HG03064 (cell line): ENCODE data around the gene ZNF343.
"Not testable (repeated sequence)": the region's sequence is repeated elsewhere in the genome, so short reads cannot be mapped to it uniquely, and the experiment has no call there.

Experiments
- ATAC-seq: cut with Tn5 transposase; IDR thresholded peaks from one replicate; pipeline ENCODE4 v1.9.1; 2021; ENCODE audit warnings: low read depth; ENCODE audit not compliant: unreplicated experiment

The ZNF343 gene

GRCh38 chr20:2521369-2522305 lies 12.9 kb upstream of the ZNF343 start:
- ATAC-seq = no peak

DNA sequence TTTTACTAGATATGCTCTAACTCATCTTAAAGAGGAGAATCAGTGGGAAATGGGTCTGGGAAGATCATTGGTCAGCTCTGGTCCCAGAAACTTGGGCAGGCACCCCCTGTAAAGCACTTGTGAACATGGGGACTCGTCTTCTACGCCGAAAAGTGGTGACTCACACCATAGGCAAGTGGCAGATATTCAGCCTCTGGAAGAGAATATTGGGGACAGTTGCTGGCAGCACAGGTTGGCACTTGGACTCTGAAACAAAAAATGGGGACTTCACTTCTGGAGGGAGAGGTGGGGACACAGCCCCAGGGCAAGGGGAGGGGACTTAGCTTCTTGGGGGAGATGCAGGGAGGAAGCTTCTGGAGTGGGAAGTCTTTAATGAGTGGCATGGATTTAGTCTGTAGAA lies 11.9 kb upstream of the ZNF343 start:
- ATAC-seq = no peak

GRCh38 chr20:2519115-2519809 lies 10.5 kb upstream of the ZNF343 start:
- ATAC-seq = no peak

DNA sequence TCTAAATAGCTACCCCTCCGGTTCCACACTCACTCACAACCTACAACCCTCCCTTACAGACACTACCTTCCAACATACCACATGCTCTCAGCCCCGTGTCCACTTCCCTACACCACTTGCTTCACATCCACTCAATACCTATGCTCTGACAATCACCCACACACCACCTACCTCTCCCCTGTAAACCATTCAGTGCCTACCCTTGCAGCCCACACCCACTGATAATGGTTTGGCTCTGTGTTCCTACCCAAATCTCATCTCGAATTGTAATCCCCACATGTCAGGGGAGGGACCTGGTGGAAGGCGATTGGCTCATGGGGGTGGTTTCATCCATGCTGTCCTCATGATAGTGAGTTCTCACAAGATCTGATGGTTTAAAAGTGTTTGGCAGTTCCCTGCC lies 9.8 kb upstream of the ZNF343 start:
- ATAC-seq = no peak

- ATAC-seq = no peak
These were observed 9.4 kb upstream of the ZNF343 start for GRCh38 chr20:2518096-2518495.

DNA sequence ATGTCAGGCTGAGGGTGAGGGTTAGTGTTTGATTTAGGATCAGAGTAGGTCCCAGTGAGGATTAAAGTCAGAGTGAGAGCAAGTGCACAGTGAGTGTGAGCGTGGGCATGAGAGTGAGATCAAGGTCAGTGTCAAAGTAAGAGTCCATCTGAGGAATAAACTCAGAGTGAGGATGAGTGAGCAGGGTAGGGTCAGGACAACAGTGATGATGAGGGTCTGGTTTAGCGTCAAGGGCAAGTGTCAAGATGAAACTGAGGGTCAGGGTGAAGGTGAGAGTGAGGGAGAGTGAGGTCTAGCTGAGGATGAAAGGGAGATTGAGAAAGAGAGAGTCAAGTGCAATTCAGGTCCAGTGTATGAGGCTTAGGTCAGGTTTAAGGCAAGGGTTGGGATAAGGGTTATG lies 7.7 kb upstream of the ZNF343 start:
- no peak for ATAC-seq

GRCh38 chr20:2515203-2515602 lies 6.5 kb upstream of the ZNF343 start:
- no peak for ATAC-seq

- no peak for ATAC-seq
These were observed 1.1 kb upstream of the ZNF343 start for GRCh38 chr20:2509794-2510193.

GRCh38 chr20:2509468-2509781 lies 710 bp upstream of the ZNF343 start:
- no peak for ATAC-seq

DNA sequence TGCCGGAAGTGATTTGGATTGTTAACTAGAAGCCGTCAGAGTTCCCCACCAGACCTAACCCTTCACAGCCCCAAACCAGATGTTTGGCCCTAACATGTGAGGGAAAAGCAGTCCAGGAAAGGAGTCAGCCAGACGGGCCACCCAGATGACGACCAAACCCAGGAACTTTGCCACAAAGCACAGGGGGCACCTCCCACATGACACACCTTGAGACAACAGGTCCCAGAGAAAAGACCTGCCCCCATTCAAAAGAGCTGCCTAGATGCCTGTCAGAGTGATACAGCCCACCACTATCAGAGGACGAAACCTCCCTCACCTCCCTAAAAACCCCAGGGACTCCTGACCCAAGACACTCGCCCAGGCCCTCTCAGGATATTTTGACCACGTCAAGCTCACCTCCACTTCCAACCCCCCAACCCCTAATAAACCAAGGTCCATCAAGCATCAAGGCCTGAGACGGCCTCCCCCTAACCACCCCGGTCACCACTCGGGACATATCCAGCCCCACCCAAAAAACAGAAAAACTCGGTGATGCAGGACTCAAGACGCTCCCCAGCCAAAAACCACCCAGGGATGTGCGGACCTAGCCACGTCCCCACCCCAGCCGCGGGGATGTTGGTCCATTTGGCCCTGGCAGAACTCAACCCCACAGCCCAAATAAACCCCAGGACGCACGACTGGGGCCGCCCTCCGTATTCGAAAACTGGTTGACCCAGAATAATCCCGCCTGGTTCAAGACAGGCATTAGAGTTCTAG lies 662 bp downstream of the ZNF343 start:
- ATAC-seq = no peak

- ATAC-seq = no peak
These were observed 1.3 kb downstream of the ZNF343 start for GRCh38 chr20:2507464-2507863.

DNA sequence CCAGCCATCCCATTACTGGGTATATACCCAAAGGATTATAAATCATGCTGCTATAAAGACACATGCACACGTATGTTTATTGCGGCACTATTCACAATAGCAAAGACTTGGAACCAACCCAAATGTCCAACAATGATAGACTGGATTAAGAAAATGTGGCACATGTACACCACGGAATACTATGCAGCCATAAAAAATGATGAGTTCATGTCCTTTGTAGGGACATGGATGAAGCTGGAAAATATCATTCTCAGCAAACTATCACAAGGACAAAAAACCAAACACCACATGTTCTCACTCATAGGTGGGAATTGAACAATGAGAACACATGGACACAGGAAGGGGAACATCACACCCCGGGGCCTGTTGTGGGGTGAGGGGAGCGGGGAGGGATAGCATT lies 2.3 kb downstream of the ZNF343 start:
- ATAC-seq = not testable (repeated sequence)

- not testable (repeated sequence) for ATAC-seq
These were observed 3.9 kb downstream of the ZNF343 start for GRCh38 chr20:2504803-2505202.

GRCh38 chr20:2502808-2503384 lies 5.8 kb downstream of the ZNF343 start:
- not testable (repeated sequence) for ATAC-seq

DNA sequence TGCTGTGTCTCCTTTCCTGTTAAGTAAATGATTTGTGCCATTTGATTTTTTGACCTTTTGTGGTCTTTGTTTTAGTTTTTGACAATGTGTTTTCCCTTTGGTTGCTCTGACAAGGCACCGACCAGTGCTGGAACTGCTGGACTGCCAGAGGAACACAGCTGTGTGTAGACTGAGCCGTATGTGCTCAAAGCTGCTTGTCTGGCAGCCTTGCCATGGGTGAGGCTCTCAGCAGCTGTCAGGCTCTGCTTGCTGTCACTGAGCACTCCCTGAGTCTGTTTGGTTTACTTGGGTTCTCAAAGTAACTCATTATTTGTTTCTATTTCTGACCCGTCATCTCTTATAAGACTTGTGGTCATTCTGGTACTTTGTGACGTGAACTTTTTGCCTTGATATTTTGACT lies 23.1 kb downstream of the ZNF343 start:
- ATAC-seq = no peak

GRCh38 chr20:2485080-2485479 lies 23.6 kb downstream of the ZNF343 start:
- ATAC-seq = no peak

DNA sequence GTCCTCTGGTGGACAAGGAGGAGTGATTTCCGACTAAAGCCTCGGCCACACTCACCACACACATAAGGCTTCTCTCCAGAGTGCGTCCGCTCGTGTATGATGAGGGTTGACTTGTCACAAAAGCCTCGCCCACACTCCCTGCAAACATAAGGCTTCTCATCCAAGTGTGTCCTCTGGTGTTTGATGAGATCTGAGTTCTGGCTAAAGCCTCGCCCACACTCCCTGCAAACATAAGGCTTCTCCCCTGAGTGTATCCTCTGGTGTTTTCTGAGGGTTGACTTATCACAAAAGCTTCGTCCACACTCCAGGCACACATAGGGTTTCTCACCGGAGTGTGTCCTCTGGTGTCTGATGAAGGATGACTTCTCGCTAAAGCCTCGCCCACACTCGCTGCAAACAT lies 25.2 kb downstream of the ZNF343 start:
- no peak for ATAC-seq

DNA sequence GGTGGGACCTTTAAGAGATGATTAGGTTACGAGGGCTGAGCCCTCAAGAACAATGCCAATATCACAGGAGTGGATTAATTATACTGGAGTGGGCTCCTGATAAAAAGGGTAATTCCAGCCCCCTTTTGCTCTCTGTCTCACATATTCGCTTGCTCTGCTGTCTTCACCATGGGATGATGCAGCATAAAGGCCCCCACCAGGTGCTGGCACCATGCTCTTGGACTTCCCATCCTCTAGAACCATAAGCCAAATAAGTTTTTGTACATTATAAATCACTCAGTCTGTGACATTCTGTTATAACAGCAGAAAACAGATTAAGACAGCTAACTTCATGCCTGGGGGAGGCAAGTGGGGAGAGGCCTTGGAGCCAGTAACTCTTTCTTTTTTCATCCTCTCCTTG lies 28.3 kb downstream of the ZNF343 start:
- no peak for ATAC-seq

DNA sequence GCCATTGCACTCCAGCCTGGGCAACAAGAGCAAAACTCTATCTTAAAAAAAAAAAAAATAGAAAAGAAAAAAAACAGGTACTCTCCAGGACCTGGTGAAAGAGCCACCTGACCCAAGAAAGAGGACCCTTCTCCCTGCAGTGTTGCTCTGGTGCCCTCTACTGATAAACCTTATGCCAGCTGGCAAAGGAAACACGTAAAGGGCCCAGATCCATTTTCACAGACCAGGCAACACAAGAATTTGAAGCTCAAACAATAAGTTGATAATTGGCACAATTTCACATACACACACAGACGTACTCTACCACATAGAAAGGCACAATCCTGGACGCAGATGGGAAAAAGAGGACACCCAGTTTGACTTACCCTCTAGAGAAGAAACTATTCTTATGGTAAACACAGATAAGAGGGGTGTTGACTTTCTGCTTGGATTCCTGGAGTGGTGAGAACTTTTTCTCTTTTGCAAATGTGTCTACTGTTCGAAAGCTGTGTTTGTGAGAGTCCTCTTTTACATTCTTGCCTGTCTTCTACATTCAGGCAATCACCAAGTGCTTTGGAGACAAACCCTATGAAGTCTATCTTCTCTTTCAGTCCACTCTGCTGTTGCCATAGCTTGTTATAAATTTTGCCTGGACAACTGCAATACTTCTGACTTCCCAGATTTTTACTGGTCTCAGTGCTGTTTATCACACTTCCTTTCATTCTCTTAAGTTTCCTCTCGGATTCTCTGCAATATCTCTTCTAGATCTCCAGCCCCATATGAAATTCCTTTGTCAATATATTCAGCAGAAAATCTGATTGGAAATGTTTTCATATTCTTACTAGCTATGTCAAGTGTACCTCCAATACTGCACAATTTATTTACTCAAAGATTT lies 31.7 kb downstream of the ZNF343 start:
- ATAC-seq = no peak
